Activated B cell treated with CpG ODN at 0.5 μM for 24 hours (primary cell): Measurements from ENCODE around the gene DGAT2L6. TPM values are rescaled to one million over a fixed set of nuclear protein-coding genes. Genes with fewer than 3 reads are reported as not detected.
"Not testable (repeated sequence)": the region's sequence is repeated elsewhere in the genome, so short reads cannot be mapped to it uniquely, and the experiment has no call there.

Source experiments
- ATAC-seq: fragments of 200-7000 bp; cut with Tn5 transposase; one replicate; pipeline ENCODE4 v1.10.0; 2021; ENCODE audit warnings: low read depth, mild to moderate bottlenecking, moderate library complexity
- CTCF ChIA-PET: fragments of 350-600 bp; sonication (Branson Sonifier 250); formaldehyde crosslinking; loops from one replicate; lab custom pipeline; 2021; ENCODE audit warnings: antibody characterized with exemption; lab: Charles Lee
- POLR2A ChIA-PET: fragments of 350-600 bp; sonication (Branson Sonifier 250); formaldehyde crosslinking; loops from one replicate; lab custom pipeline; 2021; ENCODE audit warnings: antibody characterized with exemption; lab: Charles Lee
- DNase-seq: peaks from one replicate; pipeline ENCODE4 v3.0.0; 2022
- H3K27ac Mint-ChIP-seq: one replicate; pipeline ENCODE4 v1.8.0; 2020; ENCODE audit warnings: mixed read lengths
- H3K27me3 Mint-ChIP-seq: one replicate; pipeline ENCODE4 v1.8.0; 2021; ENCODE audit warnings: mixed read lengths
- H3K36me3 Mint-ChIP-seq: one replicate; pipeline ENCODE4 v1.8.0; 2021; ENCODE audit warnings: low read depth, mixed read lengths
- H3K4me1 Mint-ChIP-seq: one replicate; pipeline ENCODE4 v1.8.0; 2021; ENCODE audit warnings: mixed read lengths
- H3K4me3 Mint-ChIP-seq: one replicate; pipeline ENCODE4 v1.8.0; 2020; ENCODE audit warnings: mild to moderate bottlenecking, mixed read lengths
- H3K9me3 Mint-ChIP-seq: one replicate; pipeline ENCODE4 v1.8.0; 2020; ENCODE audit warnings: mixed read lengths
- intact Hi-C: fragments of 100-400 bp; cut with micrococcal nuclease; formaldehyde crosslinking; loops from one replicate; pipeline ENCODE4 v1.15.1; 2024
- total RNA-seq: library from RNA; stranded (reverse); gene quantifications from 2 replicates; pipeline ENCODE4 v1.2.3, GENCODE V29; 2022
- TF ChIP-seq, protein P1 (sequence below): fragments of 200-600 bp; IDR thresholded peaks from one replicate; pipeline ENCODE4 v1.8.0; 2022; ENCODE audit warnings: antibody characterized with exemption, mild to moderate bottlenecking

The DGAT2L6 gene
- total RNA-seq, 1 donor from 2014 or later = not detected

DNA sequence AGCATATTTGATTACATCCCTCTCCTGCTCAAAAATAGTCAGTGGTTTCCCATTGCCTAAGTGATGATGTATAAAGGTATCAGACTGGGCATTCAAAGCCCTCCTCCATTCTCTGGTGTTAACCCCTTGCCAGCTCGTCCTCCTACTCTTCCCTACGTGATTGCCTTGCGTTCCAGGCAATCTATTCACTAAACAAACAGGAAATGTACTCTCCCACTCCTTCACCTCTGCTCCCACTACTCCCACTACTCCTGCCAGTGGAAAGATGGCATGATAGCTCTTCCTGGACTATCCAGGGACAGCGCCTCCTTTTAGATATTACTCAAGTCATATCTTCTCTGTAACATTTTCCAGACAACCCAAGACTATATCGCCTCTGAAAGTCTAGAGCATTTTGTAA lies 5.8 kb downstream of the DGAT2L6 start:
- no peak overlapping the region for H3K4me3 Mint-ChIP-seq
- intact Hi-C loops = no loop called here
- TF ChIP-seq, protein P1, sequence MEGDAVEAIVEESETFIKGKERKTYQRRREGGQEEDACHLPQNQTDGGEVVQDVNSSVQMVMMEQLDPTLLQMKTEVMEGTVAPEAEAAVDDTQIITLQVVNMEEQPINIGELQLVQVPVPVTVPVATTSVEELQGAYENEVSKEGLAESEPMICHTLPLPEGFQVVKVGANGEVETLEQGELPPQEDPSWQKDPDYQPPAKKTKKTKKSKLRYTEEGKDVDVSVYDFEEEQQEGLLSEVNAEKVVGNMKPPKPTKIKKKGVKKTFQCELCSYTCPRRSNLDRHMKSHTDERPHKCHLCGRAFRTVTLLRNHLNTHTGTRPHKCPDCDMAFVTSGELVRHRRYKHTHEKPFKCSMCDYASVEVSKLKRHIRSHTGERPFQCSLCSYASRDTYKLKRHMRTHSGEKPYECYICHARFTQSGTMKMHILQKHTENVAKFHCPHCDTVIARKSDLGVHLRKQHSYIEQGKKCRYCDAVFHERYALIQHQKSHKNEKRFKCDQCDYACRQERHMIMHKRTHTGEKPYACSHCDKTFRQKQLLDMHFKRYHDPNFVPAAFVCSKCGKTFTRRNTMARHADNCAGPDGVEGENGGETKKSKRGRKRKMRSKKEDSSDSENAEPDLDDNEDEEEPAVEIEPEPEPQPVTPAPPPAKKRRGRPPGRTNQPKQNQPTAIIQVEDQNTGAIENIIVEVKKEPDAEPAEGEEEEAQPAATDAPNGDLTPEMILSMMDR = no peak
- H3K27me3 Mint-ChIP-seq = peaks cover 5% of the 10 kb centered on the region
- DNase-seq (no peak), ATAC-seq (no peak)
- no peaks in the 10 kb centered on the region for H3K36me3 Mint-ChIP-seq
- no peaks in the 10 kb centered on the region for H3K4me1 Mint-ChIP-seq
- POLR2A ChIA-PET = no interaction called here
- CTCF ChIA-PET = no interaction called here
- no peak overlapping the region for H3K27ac Mint-ChIP-seq
- H3K9me3 Mint-ChIP-seq = no peaks in the 10 kb centered on the region

DNA sequence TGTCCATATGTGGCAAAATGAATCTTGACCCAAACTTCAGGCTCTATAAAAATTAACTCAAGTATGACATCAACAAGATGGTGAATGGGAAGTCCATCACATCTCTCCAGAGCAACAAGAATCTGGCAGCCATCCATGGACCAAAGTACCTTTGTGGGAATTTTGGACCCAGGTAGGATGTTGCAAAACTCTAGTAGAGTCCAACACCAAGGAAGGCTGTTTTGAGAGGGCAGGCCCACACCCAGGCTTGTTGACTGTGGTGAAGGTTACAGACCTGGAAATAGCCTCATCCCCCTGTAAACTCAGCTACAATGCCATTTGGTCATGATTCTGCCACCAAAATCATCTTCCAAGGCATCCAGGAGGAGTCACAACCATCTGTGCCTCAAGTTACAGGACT lies 12.9 kb downstream of the DGAT2L6 start:
- peaks cover 7% of the 10 kb centered on the region for H3K27me3 Mint-ChIP-seq

DNA sequence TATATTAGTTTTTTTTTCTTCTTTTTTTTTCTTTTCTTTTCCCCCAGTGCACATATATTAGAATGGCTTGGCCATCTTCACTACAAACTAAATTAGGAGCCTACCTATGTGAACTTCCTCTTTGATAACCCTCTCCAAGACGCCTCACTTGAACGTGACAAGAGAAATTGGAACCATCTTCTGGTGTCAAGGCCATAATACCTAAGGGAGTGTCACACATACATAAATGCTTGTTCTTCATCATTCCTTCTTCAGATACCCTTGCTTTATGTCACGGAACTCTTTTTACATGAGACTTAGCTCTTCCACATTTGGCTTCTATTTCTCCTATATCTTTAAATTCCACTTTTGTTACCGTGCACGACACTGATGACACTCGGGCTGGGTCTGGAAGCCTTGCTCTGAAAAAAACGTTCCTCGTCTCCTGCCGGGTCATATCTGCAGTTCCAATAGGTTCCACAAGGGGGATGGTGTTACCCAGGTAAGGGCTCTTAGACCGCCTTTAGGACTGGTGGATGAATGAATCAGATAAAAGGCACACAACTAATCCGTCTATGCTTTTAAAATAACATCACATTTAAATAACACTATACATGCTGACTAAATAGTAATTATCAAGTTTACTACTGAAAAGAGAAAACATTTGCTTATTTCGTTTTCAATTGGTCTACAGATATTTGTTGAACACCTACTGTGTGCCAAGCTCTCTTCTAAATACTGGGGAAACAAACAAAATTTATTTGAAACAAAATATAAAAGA lies 19.9 kb downstream of the DGAT2L6 start:
- Mint-ChIP-seq H3K4me3 (peak overlapping the region; percentile 6), H3K9me3 (no peaks in the 10 kb centered on the region), H3K4me1 (peaks cover 4% of the 10 kb centered on the region), H3K27me3 (peaks cover 2% of the 10 kb centered on the region), H3K27ac (no peak overlapping the region), H3K36me3 (no peaks in the 10 kb centered on the region)
- intact Hi-C loops = loop anchor here (1.0 to 10.0 kb wide), 4 partner anchors 237 to 988 kb away; no protein-coding TSS in a partner anchor
- peak; percentile 14 for DNase-seq
- ATAC-seq = peak; percentile 79
- TF ChIP-seq, protein P1 = no peak
- ChIA-PET CTCF (interaction anchor here (1.0 to 1.6 kb wide), 3 partner anchors 236 to 250 kb away, joined by 3 read pairs; no protein-coding TSS in a partner anchor), POLR2A (no interaction called here)

More for the DNA sequence above, 12.9 kb downstream of the DGAT2L6 start:
- Mint-ChIP-seq H3K9me3 (peaks cover 8% of the 10 kb centered on the region), H3K27ac (no peak overlapping the region), H3K4me1 (no peaks in the 10 kb centered on the region), H3K4me3 (no peak overlapping the region), H3K36me3 (peaks cover 3% of the 10 kb centered on the region)
- ChIA-PET CTCF (no interaction called here), POLR2A (no interaction called here)
- DNase-seq (no peak), ATAC-seq (no peak)
- TF ChIP-seq, protein P1 = no peak
- intact Hi-C loops = loop anchor here (10.0 kb wide), 2 partner anchors 365 to 995 kb away; no protein-coding TSS in a partner anchor

DNA sequence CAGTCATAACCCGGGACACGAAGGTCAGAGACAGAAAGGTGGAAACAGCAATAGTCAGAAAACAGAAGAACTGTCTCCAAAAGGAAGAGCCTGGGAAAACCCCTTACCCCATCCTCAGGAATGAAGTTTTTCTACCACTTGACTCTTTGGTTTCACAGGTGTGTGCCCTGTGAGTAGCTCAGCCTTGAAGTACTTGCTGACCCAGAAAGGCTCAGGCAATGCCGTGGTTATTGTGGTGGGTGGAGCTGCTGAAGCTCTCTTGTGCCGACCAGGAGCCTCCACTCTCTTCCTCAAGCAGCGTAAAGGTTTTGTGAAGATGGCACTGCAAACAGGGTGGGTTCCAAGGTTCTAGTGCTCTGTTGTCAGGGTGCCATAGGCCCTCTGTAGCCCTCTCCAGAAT lies 24.4 kb downstream of the DGAT2L6 start:
- H3K27ac Mint-ChIP-seq = no peak overlapping the region
- ATAC-seq (no peak), DNase-seq (no peak)
- intact Hi-C loops = no loop called here
- no peaks in the 10 kb centered on the region for H3K9me3 Mint-ChIP-seq
- POLR2A ChIA-PET = no interaction called here
- TF ChIP-seq, protein P1 = no peak
- peaks cover 4% of the 10 kb centered on the region for H3K4me1 Mint-ChIP-seq
- CTCF ChIA-PET = no interaction called here
- peaks cover 2% of the 10 kb centered on the region for H3K27me3 Mint-ChIP-seq
- no peak overlapping the region for H3K4me3 Mint-ChIP-seq
- H3K36me3 Mint-ChIP-seq = no peaks in the 10 kb centered on the region

DNA sequence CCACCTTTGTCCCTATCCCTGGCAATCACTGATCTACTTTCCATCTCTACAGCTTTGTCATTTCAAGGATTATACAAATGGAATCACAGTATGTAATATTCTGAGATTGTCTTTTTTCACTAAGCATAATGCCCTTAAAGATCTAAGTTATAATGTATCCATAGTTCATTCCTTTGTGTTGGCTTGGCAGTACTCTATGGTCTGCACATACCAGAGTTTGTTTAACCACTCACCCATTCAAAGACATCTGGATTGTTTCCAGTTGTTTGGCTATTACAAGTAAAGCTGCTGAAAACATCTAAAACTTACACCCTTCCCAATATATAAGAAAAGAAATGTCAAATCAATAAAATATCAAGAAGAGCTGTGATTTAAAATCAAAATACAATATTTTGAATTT lies 31.2 kb downstream of the DGAT2L6 start:
- no peaks in the 10 kb centered on the region for H3K9me3 Mint-ChIP-seq
- H3K27ac Mint-ChIP-seq = no peak overlapping the region
- H3K27me3 Mint-ChIP-seq = no peaks in the 10 kb centered on the region
- ChIA-PET POLR2A (no interaction called here), CTCF (no interaction called here)
- intact Hi-C loops = no loop called here
- no peak for ATAC-seq
- no peak overlapping the region for H3K4me3 Mint-ChIP-seq
- TF ChIP-seq, protein P1 = no peak
- H3K36me3 Mint-ChIP-seq = no peaks in the 10 kb centered on the region
- H3K4me1 Mint-ChIP-seq = no peaks in the 10 kb centered on the region
- DNase-seq = no peak

DNA sequence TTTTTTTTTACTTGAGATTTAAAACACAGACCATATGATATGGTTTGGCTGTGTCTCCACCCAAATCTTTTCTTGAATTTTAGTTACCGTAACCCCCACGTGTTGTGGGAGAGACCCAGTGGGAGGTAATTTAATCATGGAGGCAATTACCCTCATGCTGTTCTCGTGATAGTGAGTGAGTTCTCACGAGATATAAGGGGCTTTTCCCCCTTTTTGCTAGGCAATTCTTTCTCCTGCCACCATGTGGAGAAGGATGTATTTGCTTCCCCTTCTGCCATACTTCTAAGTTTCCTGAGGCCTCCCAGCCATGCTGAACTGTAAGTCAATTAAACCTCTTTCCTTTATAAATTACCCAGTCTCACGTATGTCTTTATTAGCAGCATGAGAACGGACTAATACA lies 32.3 kb downstream of the DGAT2L6 start:
- POLR2A ChIA-PET, H3K4me3 Mint-ChIP-seq, DNase-seq, H3K36me3 Mint-ChIP-seq, intact Hi-C loops, H3K27ac Mint-ChIP-seq, H3K4me1 Mint-ChIP-seq, H3K9me3 Mint-ChIP-seq, H3K27me3 Mint-ChIP-seq, ATAC-seq, CTCF ChIA-PET: not testable (repeated sequence)
